Neural progenitor cell (in vitro differentiated cells): ENCODE data around the gene ABCF1. TPM values are rescaled to one million over a fixed set of nuclear protein-coding genes. Genes with fewer than 3 reads are reported as not detected.

Experiments used
- DNase-seq: peaks from one replicate; pipeline ENCODE4 v3.0.0-alpha.2; 2016; ENCODE audit warnings: low spot score
- H2AFZ ChIP-seq: fragments of 200-600 bp; sonication (generic); replicated peaks from 2 replicates; pipeline ENCODE4 v1.6.1; 2016; ENCODE audit warnings: antibody characterized with exemption
- H3F3A ChIP-seq: fragments of 200-600 bp; sonication (generic); 2 replicates; pipeline ENCODE4 v1.6.1; 2016; ENCODE audit warnings: antibody characterized with exemption, low read depth
- H3K27ac ChIP-seq: fragments of 200-600 bp; sonication (generic); 2 replicates; pipeline ENCODE4 v1.5.1; 2016; ENCODE audit warnings: mild to moderate bottlenecking
- H3K27me3 ChIP-seq: fragments of 200-600 bp; sonication (generic); 2 replicates; pipeline ENCODE4 v1.6.1; 2016; ENCODE audit warnings: mild to moderate bottlenecking, moderate library complexity
- H3K36me3 ChIP-seq: fragments of 200-600 bp; sonication (generic); 2 replicates; pipeline ENCODE4 v1.5.1; 2016
- H3K4me1 ChIP-seq: fragments of 200-600 bp; sonication (generic); 2 replicates; pipeline ENCODE4 v1.6.1; 2016; ENCODE audit warnings: mixed run types
- H3K4me2 ChIP-seq: fragments of 200-600 bp; sonication (generic); 2 replicates; pipeline ENCODE4 v1.6.1; 2016
- H3K4me3 ChIP-seq: fragments of 200-600 bp; sonication (generic); 2 replicates; pipeline ENCODE4 v1.5.1; 2016
- H3K79me2 ChIP-seq: fragments of 200-600 bp; sonication (generic); 2 replicates; pipeline ENCODE4 v1.6.1; 2016; ENCODE audit warnings: low read depth
- H3K9ac ChIP-seq: fragments of 200-600 bp; sonication (generic); 2 replicates; pipeline ENCODE4 v1.6.1; 2016
- H3K9me3 ChIP-seq: fragments of 200-600 bp; sonication (generic); 2 replicates; pipeline ENCODE4 v1.5.1; 2016; ENCODE audit warnings: low read depth
- H4K20me1 ChIP-seq: fragments of 200-600 bp; sonication (generic); 2 replicates; pipeline ENCODE4 v1.6.1; 2016; ENCODE audit warnings: low read depth
- H3K27ac Mint-ChIP-seq: 3 replicates; pipeline ENCODE4 v1.8.0; 2021; ENCODE audit warnings: mixed read lengths
- H3K27me3 Mint-ChIP-seq: 2 replicates; pipeline ENCODE4 v1.8.0; 2022; ENCODE audit warnings: low read depth, mild to moderate bottlenecking, inconsistent platforms, moderate library complexity, mixed read lengths; ENCODE audit not compliant: insufficient read depth
- H3K36me3 Mint-ChIP-seq: 3 replicates; pipeline ENCODE4 v1.8.0; 2021; ENCODE audit warnings: mixed read lengths
- H3K4me1 Mint-ChIP-seq: 3 replicates; pipeline ENCODE4 v1.8.0; 2021; ENCODE audit warnings: mixed read lengths
- H3K4me3 Mint-ChIP-seq: 3 replicates; pipeline ENCODE4 v1.8.0; 2021; ENCODE audit warnings: mild to moderate bottlenecking, moderate library complexity, mixed read lengths
- H3K9me3 Mint-ChIP-seq: 3 replicates; pipeline ENCODE4 v1.8.0; 2020; ENCODE audit warnings: mixed read lengths
- EZH2 ChIP-seq: fragments of 200-600 bp; sonication (generic); IDR thresholded peaks from 2 replicates; pipeline ENCODE4 v1.6.1; 2017; ENCODE audit warnings: antibody characterized with exemption, mild to moderate bottlenecking, moderate library complexity
- EZH2phosphoT487 ChIP-seq: fragments of 200-600 bp; sonication (generic); IDR thresholded peaks from 2 replicates; pipeline ENCODE4 v1.6.1; 2017; ENCODE audit warnings: antibody characterized with exemption
- total RNA-seq: library from RNA; depleted of rRNA; stranded (reverse); fragments of >200 nt; gene quantifications from 2 replicates; pipeline ENCODE4 v1.2.3, GENCODE V29; 2015; ENCODE audit warnings: low replicate concordance
- TF ChIP-seq, protein P1 (sequence below): fragments of 200-600 bp; sonication (generic); IDR thresholded peaks from 2 replicates; pipeline ENCODE4 v1.5.1; 2017; ENCODE audit warnings: antibody characterized with exemption, mild to moderate bottlenecking

The ABCF1 gene
- total RNA-seq, 1 donor from 2014 or later = 43.9 TPM

DNA sequence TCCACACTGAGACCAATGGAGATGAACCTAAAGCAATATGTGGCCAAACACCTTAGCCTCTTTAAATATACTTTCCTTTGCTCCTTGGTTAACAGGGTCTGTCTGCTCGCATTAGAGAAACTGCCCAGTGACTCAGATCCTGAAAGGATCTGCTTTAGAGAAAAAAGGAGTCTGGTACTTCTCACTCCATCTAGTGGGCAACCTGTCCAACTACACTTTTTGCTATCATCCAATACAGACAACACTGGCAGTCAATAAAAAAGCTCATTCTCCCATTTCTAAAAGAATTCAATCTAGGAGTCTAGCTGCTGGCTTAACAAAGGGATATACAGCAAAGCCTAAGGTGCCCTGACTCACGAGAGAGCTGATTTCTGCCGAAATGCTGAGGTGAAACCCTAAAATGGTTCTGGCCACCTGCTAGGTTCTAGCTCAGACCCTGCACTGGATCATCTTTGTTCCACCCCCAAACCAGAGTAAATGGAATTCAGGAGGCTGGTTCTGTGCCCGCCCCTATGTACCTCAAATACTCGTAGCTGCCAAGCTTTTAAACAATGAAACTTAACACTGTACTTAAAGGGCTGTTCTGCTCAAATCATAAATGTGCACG lies 26.5 kb upstream of the ABCF1 start:
- Histone ChIP-seq H3K9me3 (no peaks in the 10 kb centered on the region), H4K20me1 (no peaks in the 10 kb centered on the region), H3K9ac (no peak overlapping the region), H3K27me3 (peaks cover 12% of the 10 kb centered on the region), H3K4me3 (no peak overlapping the region), H3F3A (peaks cover 5% of the 10 kb centered on the region), H3K4me1 (no peaks in the 10 kb centered on the region), H3K4me2 (no peak overlapping the region), H3K79me2 (no peaks in the 10 kb centered on the region), H3K27ac (no peak overlapping the region), H2AFZ (no peak overlapping the region), H3K36me3 (no peaks in the 10 kb centered on the region)
- no peak overlapping the region for H3K4me3 Mint-ChIP-seq
- H3K27ac Mint-ChIP-seq = no peak overlapping the region
- TF ChIP-seq EZH2phosphoT487 = no peak
- TF ChIP-seq, protein P1, sequence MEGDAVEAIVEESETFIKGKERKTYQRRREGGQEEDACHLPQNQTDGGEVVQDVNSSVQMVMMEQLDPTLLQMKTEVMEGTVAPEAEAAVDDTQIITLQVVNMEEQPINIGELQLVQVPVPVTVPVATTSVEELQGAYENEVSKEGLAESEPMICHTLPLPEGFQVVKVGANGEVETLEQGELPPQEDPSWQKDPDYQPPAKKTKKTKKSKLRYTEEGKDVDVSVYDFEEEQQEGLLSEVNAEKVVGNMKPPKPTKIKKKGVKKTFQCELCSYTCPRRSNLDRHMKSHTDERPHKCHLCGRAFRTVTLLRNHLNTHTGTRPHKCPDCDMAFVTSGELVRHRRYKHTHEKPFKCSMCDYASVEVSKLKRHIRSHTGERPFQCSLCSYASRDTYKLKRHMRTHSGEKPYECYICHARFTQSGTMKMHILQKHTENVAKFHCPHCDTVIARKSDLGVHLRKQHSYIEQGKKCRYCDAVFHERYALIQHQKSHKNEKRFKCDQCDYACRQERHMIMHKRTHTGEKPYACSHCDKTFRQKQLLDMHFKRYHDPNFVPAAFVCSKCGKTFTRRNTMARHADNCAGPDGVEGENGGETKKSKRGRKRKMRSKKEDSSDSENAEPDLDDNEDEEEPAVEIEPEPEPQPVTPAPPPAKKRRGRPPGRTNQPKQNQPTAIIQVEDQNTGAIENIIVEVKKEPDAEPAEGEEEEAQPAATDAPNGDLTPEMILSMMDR = peak; percentile 74
- H3K9me3 Mint-ChIP-seq = no peaks in the 10 kb centered on the region
- peak; percentile 67 for DNase-seq
- H3K27me3 Mint-ChIP-seq = no peaks in the 10 kb centered on the region
- peaks cover 10% of the 10 kb centered on the region for H3K36me3 Mint-ChIP-seq
- H3K4me1 Mint-ChIP-seq = no peaks in the 10 kb centered on the region

DNA sequence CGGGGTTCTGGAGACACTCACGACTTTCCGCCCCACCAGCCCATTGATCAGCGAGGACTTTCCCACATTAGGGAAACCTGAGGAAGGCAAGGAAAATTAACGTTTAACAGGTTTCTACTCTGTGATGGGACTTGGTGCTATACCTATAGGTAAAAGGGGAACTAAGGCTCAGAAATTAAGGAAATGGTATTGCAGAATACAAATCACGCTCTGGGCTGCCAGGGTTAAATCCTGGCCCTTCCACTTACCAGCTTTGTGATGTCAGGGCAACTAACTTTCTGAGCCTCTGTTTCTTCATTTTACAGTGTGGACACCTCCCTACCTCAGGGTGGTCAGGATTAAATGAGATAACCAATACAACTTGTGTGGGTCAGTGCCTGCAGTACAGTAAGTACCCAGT lies 23.8 kb upstream of the ABCF1 start:
- H4K20me1 ChIP-seq = no peaks in the 10 kb centered on the region
- H3K27me3 Mint-ChIP-seq = no peaks in the 10 kb centered on the region
- H3K9ac ChIP-seq = no peak overlapping the region
- H3K36me3 ChIP-seq = no peaks in the 10 kb centered on the region
- no peak for DNase-seq
- peaks cover 15% of the 10 kb centered on the region for H3K36me3 Mint-ChIP-seq
- H3K27me3 ChIP-seq = peaks cover 5% of the 10 kb centered on the region
- H3K27ac ChIP-seq = no peak overlapping the region
- H3K4me1 ChIP-seq = no peaks in the 10 kb centered on the region
- H2AFZ ChIP-seq = no peak overlapping the region
- peaks cover 5% of the 10 kb centered on the region for H3F3A ChIP-seq
- no peak for TF ChIP-seq EZH2phosphoT487
- TF ChIP-seq, protein P1 = no peak
- TF ChIP-seq EZH2 = no peak
- H3K27ac Mint-ChIP-seq = no peak overlapping the region
- H3K4me3 Mint-ChIP-seq = no peak overlapping the region
- no peak overlapping the region for H3K4me2 ChIP-seq
- H3K4me3 ChIP-seq = no peak overlapping the region
- no peaks in the 10 kb centered on the region for H3K9me3 Mint-ChIP-seq
- no peaks in the 10 kb centered on the region for H3K4me1 Mint-ChIP-seq
- no peaks in the 10 kb centered on the region for H3K9me3 ChIP-seq
- H3K79me2 ChIP-seq = no peaks in the 10 kb centered on the region

DNA sequence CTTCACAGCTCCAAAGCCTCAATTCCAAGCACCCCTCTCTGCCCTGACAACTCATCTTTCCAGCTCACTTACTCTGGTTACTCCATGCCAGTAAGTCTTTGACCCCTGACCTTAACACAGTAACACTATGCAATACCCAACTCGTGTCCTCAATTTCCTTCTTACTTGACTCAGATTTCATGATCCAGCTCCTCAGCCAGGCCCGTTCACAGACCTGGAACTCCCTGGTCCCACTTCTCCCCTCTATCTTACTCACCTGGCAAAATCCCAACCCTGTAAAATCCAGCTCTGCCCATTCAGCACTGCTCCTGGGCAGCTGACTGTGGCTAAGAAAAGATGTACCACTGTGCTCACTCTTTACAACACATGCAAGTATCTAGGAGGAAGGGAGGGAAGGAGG lies 22.9 kb upstream of the ABCF1 start:
- H2AFZ ChIP-seq = no peak overlapping the region
- H3K36me3 ChIP-seq = no peaks in the 10 kb centered on the region
- H3K27me3 Mint-ChIP-seq = no peaks in the 10 kb centered on the region
- H3K4me1 ChIP-seq = no peaks in the 10 kb centered on the region
- H3K27ac Mint-ChIP-seq = no peak overlapping the region
- H3K79me2 ChIP-seq = no peaks in the 10 kb centered on the region
- no peaks in the 10 kb centered on the region for H3K4me1 Mint-ChIP-seq
- TF ChIP-seq EZH2 (no peak), EZH2phosphoT487 (no peak)
- TF ChIP-seq, protein P1 = no peak
- no peak overlapping the region for H3K27ac ChIP-seq
- H3K36me3 Mint-ChIP-seq = peaks cover 19% of the 10 kb centered on the region
- H4K20me1 ChIP-seq = no peaks in the 10 kb centered on the region
- no peak overlapping the region for H3K4me2 ChIP-seq
- DNase-seq = no peak
- no peaks in the 10 kb centered on the region for H3K9me3 Mint-ChIP-seq
- no peaks in the 10 kb centered on the region for H3K27me3 ChIP-seq
- no peak overlapping the region for H3K4me3 Mint-ChIP-seq
- H3K9me3 ChIP-seq = no peaks in the 10 kb centered on the region
- no peak overlapping the region for H3K9ac ChIP-seq
- no peak overlapping the region for H3K4me3 ChIP-seq
- peaks cover 5% of the 10 kb centered on the region for H3F3A ChIP-seq
